GM19372 (cell line): ENCODE results near the gene LMOD2.
"Not testable (repeated sequence)": the region's sequence is repeated elsewhere in the genome, so short reads cannot be mapped to it uniquely, and the experiment has no call there.

Source experiments
- ATAC-seq: cut with Tn5 transposase; IDR thresholded peaks from one replicate; pipeline ENCODE4 v1.9.1; 2021; ENCODE audit warnings: mild to moderate bottlenecking, low read depth, moderate library complexity; ENCODE audit not compliant: unreplicated experiment

The LMOD2 gene, protein sequence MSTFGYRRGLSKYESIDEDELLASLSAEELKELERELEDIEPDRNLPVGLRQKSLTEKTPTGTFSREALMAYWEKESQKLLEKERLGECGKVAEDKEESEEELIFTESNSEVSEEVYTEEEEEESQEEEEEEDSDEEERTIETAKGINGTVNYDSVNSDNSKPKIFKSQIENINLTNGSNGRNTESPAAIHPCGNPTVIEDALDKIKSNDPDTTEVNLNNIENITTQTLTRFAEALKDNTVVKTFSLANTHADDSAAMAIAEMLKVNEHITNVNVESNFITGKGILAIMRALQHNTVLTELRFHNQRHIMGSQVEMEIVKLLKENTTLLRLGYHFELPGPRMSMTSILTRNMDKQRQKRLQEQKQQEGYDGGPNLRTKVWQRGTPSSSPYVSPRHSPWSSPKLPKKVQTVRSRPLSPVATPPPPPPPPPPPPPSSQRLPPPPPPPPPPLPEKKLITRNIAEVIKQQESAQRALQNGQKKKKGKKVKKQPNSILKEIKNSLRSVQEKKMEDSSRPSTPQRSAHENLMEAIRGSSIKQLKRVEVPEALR

DNA sequence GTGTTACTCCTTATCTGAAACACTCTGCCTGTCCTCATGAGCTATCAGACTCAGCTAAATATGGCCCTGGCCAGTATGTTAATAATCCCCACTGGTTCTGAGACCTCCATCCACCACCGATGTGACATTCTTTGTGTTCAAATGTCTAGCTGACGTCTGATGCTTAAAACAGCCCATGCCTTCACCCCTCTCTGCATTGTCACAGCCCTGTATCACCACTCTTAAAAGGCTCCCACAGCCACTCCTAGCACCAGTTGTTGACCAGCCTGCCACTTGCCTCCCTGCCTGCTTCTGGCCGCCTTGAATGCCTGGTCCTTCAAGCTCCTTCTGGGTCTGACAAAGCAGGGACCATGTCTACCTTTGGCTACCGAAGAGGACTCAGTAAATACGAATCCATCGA lies at the start of gene LMOD2:
Gene LMOD2, plus strand, starts transcription at position 253 of the 400 bp plus-strand sequence. Its CDS starts 98 bp downstream, at position 351.
- ATAC-seq: no peak

DNA sequence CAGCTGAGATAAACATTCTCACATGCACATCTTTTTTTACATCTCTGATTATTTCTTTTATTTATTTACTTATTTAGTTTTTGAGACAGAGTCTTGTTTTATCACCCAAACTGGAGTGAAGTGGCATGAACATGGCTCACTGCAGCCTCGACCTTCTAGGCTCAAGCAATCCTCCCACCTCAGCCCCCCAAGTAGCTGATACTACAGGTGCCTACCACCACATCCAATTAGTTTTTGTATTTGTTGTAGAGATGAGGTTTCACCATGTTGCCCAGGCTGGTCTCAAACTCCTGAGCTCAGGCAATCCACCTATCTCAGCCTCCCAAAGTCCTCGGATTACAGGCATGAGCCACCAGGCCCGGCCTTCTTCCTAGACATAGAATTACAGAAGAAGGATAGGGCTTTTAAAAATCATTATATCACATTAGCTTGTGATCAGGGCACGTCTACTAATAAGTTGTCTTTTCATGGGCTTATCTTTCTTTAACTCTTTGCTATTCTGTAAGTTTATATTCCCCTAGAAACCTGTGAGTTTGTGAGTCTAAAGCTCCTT lies 48.2 kb upstream of the LMOD2 start:
- no peak for ATAC-seq

DNA sequence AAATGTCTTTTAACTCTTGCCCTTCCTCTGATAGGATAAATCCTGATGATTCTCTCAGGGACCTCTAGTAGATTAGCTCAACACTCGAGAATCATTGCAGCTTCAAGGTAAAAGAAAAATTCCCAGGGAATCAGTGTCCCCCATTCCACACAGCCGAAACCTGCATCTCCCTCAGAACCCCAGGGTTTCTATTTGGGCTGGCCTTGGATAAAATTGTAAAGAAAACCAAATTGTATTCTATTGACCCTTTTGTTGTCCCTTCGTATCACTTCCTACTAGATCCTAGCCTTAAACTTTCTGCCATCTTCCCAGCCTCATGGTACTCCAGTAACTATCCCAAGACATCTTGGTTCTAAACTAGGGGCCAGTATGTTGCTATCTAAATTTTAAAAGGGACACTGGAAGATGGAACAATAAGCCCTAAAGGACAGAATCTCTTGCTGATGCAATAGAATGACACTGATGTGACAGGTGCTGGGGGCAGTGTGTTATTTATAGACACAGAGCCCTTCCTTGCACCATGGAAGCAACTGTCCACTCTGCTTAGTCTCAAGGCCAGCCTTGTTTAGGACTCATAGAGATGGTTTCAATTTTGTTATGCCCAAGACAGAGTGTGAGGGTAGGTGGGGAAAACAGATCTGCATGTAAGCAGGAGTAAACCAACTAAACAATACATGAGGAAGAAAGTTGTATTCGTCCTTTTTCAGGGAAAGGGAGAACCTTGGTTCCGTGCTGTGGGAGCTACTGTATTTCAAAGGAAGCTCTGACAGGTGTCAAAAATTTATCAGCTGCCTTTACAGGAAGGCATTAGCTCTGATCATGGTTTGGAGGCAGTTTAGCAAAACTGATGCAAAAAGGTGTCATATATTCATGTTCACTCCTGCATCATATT lies 46.4 kb upstream of the LMOD2 start:
- ATAC-seq: no peak

DNA sequence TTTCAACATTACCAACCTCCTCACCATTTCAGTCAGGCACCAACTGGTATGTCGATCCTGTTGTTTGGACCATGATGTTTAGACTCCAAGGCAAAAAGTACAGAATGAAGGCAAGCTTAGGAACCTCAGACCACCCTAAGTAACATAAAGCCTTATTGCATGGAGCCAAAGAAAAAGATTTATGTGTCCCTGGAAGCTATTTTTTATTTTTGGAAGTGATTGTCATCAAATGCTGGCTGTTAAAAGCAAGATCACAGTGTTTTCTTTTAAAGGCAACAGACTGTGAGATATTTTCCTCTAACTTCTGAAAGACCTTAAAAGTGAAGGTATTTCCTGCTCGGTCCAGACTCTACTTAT lies 45.8 kb upstream of the LMOD2 start:
- no peak for ATAC-seq

DNA sequence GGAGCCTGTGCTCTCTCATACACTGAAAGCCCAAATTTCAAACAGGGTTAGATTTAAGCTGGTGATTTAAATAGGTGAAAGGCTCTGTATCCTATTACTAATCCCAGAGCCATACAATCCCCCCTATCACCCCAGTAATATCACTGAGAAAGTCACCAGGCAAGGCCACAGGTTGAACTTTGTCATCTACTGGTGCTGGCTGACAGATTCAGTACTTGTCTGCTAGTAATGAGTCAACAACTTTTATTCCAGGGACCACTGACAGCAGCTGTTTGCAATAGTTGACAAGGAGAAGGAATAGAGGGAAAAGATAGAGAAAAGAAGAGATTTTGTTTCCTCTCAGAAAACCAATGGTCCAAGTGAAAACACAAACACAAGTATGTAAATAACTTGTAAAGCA lies 43.6 kb upstream of the LMOD2 start:
- ATAC-seq: no peak

DNA sequence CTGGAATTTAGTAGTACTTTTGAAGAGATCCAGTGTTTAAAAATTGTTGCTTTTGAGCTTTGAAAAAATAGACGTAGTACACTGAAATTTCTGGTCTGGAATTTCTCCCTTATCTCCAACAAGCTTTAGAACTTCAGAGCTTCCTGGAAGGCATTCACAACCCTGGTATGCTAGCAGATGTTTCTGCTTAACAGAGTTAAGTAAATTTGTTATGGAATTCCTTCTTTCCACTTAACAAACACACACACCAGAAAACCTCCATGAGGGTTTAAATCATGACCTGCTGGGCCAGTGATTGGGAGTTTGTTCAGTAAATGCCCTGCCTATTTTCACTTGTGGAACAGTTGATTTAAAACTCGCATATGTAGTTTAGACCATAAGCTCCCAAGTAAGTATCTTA lies 40.3 kb upstream of the LMOD2 start:
- ATAC-seq: no peak

DNA sequence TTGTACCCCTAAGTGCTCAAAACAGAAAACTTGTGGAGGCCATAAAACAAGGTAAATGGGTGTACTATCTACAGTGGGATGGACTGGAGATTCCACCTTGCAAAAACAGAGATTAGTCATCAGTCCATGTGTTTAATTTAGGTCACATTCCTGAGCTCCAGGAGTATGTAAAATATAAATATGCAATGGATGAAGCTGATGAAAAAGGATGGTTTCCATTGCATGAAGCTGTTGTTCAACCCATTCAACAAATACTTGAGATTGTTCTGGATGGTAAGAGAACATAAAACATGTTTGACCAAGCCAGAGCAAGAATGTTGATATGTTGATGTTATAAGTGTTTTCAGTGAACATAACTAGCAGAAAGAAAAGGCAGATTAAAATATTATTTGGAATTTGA lies 39.4 kb upstream of the LMOD2 start:
- no peak for ATAC-seq

DNA sequence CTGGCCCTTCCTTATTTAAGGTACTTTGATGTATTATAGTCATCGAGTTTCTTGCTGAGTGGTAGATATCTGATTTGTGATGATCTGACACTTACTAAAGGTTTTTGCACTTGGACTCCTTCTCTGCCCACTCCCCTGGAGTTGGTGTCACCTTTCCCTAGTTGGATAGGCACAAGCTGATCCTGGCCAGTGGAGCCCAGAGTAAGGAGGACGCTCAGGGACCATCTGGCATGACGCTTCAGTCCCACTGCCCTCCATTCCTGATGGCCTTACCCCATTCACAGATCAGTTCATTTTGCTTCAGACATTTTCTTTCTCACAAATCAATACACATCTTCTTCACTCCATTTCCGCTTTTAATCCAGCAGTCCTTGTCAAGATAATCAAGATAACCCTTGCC lies 34.0 kb upstream of the LMOD2 start:
- ATAC-seq: no peak

DNA sequence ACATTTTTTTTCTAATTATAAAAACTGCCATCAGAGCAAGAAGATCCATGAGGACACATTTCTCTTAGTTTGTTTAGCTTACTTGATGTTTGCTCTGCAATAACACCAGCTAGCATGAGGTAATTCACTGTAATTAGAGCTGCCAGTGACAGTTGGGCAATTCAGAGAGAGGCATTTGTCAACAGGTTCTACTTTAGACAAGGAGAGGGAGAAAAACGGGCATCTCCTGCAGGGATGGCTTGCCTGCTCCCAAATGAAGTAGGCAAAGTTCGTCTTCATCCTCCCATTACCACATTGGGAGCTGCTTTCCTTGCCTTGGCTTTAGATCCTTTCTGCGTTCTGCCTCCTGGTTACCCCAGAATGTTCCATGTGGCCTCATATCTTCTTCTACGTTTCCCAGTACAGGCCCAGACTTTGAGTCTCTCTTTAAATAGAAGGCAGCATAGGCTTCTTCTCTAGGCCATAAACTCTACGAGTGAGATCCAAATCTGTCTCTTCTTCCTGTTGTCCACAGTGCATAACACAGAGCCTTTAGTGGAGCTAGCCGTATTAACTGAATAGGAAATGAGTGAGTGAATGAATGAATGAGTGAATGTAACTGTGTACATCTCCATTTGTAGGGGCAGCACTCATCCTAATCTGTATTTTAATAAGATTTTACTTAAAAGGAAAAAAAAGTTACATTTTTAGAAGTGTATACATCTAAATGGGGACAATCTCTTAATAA lies 32.8 kb upstream of the LMOD2 start:
- ATAC-seq: no peak

DNA sequence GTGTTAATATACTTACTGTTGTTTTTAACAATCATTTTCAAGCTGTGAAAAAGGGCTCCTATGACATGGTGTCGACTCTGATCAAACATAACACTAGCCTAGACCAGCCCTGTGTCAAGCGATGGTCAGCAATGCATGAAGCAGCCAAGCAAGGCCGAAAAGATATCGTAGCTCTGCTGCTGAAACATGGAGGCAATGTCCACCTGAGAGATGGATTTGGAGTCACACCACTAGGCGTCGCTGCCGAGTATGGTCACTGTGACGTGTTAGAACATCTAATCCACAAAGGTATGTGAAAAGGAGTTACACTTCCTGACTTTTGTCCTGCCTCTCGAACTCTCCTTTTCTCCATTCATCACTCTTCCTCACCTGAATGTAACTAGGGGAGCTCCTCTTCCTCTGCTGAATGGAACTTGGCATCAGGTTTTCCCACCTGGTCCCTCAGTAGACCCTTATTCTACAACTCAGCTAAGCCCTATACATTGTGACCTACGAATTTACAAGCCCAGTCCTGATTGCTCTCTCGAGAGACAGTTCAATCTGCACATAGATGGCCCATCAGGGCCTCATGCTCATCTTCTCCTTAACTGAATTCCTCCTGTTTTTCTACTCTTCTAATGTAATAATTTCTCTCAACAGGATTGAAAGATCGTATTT lies 31.0 kb upstream of the LMOD2 start:
- ATAC-seq: peak; percentile 92

DNA sequence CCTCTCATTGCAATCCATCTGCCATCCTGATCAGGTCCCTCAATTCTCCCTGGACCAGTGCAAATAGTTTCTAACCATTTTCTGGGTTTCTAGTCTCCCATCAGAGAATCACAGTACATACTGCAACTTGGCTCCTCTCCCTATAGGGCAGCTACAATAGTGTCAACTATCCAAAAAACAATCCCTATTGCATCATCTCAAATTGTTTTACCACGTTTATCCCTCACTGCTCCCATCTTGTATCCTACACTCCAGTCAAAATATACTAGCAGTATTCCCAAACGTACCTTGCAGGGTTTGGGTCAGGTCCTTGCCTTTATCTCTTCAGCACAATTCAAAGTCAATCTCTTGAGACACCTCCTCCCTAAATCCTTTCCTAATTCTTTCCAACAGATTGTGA lies 30.4 kb upstream of the LMOD2 start:
- no peak for ATAC-seq

DNA sequence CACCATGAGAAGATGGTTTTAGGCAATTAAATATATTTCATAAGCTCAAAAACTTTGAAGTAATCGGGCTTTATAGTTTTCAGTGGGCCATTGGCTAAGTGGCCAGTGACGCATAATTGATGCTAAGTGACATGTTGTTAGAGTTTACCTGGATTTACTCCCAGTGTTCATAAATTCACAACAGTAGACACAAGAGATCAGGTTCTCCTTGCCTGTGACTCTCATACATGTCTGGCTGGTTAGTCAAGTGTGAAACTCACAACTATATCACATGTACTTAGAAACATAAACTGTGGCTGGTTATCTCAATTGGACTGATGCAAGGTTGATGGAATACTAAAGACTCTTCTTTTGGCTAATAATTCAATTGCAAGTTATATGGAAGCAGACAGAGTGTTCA lies 27.8 kb upstream of the LMOD2 start:
- ATAC-seq: no peak

DNA sequence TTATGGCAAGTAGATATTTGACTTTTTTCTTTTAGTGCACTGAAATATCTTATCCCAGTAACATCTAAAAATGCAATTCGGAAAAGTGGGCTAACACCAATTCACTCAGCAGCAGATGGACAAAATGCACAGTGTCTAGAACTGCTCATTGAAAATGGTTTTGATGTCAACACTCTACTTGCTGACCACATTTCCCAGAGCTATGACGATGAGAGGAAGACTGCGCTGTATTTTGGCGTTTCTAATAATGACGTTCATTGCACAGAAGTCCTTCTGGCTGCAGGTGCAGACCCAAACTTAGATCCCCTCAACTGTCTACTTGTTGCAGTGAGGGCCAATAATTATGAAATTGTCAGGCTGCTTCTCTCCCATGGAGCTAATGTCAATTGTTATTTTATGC lies 26.8 kb upstream of the LMOD2 start:
- no peak for ATAC-seq

DNA sequence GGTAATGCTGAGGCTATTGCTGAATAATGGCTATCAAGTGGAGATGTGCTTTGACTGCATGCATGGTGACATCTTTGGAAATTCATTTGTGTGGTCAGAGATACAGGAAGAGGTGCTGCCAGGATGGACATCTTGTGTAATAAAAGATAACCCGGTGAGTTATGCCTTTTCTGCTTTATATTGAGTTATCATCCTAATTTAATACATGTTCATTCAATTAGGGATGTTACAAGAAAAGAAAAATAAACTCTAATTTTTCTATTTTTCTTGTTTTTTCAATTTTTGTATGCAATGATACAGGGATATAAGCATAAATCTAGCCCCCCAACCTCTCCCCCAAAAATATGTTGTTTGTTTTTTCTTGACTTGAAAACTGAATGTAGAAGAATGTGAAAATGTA lies 26.4 kb upstream of the LMOD2 start:
- ATAC-seq: no peak

DNA sequence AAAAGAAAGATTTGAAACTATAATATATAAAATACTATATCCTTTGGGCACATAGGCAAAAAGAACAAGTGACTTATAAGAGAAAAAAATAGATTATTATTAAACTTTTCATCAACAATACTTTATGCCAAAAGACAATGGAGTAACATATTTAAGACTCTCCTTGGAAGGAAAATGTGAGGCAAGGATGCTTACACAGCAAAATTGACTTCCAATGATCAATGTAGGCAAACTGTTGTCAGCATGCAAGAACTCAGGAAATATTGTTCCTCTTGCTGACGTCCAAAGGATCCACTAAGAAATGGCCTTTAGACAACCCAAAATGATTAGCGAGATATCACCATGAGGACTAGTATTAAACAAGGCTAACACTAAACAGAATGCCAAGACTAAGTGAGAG lies 22.9 kb upstream of the LMOD2 start:
- no peak for ATAC-seq

DNA sequence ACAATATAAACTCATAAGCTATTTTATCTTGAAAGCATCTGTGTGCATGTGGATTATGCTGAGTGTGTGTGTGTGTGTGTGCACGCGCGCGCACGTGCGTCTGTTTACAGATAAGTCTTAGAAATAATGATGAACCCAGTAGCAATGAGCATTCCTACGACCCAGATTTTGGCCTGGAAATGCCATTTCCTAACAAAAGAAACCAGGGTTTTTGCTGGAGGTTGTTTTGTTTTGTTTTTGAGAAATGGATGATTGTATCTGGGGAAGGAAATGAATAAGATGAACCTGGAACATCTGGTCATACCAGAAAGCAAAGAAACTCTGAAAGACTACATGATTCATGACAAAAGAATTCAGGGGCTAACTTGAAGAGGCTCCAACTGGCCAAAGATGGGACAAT lies 22.1 kb upstream of the LMOD2 start:
- no peak for ATAC-seq

DNA sequence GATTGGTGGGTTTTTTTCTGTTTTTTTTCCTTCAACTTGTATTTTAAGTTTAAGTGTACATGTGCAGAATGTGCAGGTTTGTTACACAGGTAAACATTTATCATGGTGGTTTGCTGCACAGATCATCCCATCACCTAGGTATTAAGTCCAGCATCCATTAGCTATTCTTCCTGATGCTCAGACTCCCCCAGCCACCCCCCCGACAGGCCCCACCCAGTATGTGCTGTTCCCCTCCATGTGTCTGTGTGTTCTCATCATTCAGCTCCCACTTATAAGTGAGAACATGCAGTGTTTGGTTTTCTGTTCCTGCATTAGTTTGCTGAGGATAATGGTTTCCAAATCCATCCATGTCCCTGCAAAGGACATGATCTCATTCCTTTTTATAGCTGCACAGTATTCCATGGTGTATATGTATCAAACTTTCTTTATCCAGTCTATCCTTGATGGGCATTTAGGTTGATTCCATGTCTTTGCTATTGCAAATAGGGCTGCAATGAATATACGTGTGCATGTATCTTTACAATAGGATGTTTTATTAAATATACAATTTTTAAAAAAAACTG lies 21.6 kb upstream of the LMOD2 start:
- not testable (repeated sequence) for ATAC-seq

DNA sequence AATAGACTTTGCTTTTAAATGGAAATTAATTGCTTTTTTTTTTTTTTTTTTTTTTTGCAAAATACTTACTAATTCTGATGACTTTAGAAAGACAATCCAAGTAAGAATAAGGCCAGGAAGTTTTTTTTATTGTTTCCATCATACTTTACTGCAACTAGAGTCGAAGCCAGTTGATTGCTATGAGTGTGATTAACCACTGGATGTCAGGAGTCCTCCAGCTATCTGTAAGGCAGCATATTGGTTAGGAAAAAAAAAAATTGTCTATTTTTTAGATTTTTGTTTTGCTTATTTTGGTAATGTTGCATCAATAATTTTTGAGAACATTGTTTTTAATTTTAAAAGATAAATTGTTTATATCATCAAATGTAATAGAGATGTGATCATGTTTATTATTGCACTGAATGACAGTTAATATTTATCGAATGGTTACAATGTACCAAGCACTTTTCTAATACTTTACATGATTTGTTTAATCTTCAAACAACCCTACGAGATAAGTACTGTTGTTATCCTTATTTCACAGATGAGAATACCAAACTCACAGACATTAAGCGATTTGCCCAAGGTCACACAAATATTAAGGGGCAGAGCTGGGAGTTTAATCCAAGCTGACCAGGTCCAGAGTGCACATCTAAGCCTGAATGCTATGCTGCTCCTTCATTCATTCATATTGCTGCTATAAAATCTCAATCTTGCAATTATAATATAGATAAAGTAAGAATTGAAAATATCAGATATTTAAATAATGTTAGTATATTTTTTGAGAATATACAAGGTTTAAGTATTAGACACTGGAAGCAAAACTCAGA lies 19.9 kb upstream of the LMOD2 start:
- peak; percentile 58 for ATAC-seq

DNA sequence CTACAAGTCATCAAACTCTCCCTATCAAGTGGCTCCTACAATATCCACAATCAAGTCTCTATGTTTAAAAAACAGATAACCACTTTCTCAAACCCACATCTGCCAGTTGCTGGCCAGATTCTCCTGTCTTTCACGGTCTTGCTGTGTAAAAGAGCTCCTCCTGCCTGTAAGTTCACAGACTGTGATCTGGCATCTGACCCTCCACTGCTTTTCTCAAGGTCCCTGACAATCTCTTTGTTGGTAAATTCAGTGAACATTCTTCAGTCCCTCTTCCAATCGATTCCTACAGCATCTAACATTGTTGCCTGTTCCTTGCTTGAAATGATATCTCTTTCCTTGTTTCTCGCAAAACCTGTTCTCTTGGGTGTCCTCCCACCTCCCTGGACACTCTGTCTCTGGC lies 18.5 kb upstream of the LMOD2 start:
- ATAC-seq: no peak
